NCI-H1092 treated with DMSO at 0.1 percent for 48 hours (cell line): Measurements from ENCODE around the gene ZNF362.

Source experiments
- DNase-seq: peaks from one replicate; lab custom pipeline; 2025; lab: John Stamatoyannopoulos, UW

Gene ZNF362

GRCh38 chr1:33268927-33269610, 12.8 kb downstream of the ZNF362 start:
- no peak for DNase-seq

DNA sequence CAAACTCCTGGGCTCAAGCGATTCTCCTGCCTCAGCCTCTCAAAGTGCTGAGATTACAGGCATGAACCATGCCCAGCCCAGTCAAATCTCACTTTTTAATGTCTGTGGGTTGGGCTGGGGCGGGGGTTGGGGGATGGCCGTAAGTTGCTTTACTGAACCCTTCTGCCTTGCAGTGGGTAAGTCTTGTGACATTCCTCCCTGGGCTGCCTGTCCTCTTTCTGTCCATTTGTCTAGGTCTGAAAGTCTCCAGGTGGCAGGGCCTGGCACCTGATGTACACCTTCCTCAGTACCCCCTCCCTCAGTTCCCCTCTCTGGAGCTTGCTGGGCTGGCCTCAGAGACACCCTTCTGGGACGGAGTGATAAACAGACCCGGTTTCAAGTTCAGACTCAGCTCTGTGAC, 13.3 kb downstream of the ZNF362 start:
- no peak for DNase-seq

- no peak for DNase-seq
These were observed 14.1 kb downstream of the ZNF362 start for GRCh38 chr1:33270379-33270778.

GRCh38 chr1:33270808-33271465, 14.6 kb downstream of the ZNF362 start:
- DNase-seq = no peak

DNA sequence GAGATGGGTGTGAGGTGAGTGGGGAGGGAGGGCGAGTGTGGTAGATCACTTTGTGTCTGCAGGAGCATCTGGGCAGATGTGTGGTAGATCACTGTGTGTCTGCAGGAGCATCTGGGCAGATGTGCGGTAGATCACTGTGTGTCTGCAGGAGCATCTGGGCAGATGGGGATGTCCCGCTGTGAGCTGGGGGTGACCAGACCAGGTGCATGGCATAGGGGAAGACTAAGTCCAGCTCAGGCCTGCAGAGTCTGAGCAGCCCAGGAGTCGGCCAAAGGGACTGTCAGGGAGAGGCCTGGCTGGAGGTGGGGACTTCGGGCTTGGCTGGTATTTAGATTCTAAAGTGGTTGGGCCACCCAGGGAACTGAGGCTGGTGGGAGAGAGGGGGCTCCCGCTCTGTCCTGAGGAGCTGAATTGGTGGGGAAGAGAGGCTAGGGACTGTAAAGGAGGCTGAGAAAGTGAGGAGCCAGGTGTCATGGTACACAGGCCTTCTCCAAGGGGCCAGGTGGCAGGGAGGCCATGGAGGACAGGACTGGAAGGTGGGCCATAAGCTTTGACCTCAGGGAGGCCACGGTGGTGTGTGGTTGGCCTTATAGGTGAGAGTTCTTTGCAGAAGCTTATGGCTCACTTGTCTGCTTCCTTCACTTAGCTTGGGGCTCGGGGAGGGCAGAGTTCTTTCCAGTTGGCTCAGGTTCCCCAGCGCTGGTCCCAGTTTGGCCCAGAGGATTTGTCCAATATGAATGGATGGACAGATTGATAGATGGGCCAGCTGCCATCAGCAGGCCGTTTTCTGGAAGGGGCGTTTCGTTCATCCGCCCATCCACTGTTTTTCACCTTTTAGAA, 15.6 kb downstream of the ZNF362 start:
- no peak for DNase-seq

GRCh38 chr1:33272509-33272908, 16.2 kb downstream of the ZNF362 start:
- DNase-seq = no peak

- no peak for DNase-seq
These were observed 16.6 kb downstream of the ZNF362 start for GRCh38 chr1:33272930-33273329.

- DNase-seq = no peak
These were observed 17.1 kb downstream of the ZNF362 start for GRCh38 chr1:33273406-33273805.

GRCh38 chr1:33273961-33274371, 17.7 kb downstream of the ZNF362 start:
- DNase-seq = no peak

DNA sequence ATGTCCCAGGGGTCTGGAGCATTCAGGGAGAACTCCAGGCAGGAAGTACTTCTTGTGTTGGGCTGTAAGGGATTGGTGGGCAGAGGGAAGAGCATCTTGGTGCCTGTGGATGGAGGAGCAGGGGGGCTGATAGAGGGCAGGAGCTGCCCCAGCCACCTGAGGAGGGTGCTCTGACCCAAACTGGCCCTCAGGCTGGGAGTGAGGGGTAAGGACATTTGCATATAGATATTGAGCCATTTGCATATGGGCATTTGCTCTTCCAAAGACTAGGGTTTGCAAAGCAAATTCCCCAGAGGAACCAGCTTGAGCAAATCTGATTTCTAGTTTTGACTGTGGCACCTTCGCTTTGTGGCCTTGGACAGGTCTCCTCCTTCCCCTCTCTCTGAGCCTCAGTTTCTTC, 18.2 kb downstream of the ZNF362 start:
- no peak for DNase-seq

DNA sequence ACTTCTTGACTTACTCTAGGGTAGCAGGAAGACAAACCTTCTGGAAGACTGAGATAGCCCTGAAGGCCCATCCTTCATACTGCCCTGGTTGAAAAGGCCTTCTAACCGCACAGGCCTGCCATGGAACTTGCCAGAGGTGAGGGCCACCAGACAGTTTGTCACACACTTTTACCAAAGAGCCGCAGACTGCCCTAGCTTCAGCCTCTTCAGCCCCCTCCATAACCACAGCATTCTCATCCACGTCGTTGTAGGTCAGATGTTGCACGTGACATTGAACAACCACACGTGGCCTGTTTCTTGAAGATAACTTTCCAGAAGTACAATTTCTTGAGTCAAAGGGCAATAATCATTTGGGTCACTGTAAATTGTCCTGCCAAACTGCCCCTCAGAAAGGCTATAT, 18.9 kb downstream of the ZNF362 start:
- no peak for DNase-seq

DNA sequence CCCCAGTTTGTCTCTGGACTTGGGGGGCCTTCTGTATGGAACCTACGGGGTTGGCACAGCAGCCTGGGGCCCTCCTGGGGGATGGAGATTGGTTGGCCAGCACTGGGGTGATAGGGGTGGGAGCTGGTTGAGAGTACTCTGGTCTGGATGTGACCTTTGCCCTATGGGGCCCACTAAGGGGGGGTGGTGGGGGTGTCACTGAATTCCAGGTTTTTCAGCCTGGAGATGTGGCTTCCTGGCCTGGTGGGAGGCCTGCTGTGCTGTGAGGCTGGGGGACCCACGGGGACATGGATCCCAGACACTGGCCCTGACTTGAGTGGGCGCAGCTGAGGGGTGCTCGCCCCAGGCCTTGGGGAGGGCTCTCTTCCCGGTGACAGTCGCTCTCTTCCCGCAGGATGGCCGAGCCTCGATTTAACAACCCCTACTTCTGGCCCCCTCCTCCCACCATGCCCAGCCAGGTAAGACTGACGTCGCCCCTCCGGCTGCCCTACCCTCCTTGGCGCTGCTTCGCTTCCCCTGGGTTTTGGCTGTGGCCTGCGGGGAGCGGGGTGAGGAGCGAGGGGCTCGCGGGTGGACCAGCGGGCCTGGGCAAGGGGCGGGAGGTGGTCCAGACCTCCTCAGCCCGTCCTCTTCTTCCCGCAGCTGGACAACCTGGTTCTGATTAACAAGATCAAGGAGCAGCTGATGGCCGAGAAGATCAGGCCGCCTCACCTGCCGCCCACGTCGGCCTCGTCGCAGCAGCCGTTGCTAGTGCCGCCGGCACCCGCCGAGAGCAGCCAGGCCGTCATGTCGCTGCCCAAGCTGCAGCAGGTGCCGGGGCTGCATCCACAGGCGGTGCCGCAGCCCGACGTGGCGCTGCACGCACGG, 19.6 kb downstream of the ZNF362 start:
- no peak for DNase-seq

GRCh38 chr1:33276573-33277298, 20.4 kb downstream of the ZNF362 start:
- no peak for DNase-seq

DNA sequence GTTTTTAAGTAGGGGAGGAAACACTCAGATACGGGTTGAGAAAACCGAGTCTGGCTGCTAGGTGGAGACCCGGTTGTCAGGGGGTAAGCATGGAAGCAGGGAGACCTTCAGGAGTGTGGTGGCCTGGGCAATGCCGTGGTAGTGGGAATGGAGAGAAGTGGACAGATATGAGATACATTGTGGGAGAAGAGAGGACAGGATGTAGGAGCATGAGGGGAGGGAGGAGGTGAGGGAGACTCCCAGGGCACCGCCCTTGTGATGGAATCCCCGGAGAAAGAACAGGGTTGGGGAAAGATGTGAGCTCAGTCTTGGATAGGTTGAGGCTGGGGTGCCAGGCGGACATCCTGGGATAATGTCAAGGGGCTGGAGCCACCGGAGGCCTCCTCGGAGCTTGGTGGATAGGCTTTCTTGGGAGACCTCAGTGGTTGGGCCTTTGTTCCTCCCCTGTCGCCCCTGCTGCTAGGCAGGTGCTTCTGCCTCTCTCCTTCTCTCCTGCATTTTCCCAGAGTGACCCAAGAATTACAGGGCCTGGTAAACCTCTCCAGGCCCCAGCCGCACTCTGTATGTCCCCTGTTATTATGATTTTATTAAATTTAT, 21.3 kb downstream of the ZNF362 start:
- no peak for DNase-seq

- no peak for DNase-seq
These were observed 23.9 kb downstream of the ZNF362 start for GRCh38 chr1:33280091-33280661.

DNA sequence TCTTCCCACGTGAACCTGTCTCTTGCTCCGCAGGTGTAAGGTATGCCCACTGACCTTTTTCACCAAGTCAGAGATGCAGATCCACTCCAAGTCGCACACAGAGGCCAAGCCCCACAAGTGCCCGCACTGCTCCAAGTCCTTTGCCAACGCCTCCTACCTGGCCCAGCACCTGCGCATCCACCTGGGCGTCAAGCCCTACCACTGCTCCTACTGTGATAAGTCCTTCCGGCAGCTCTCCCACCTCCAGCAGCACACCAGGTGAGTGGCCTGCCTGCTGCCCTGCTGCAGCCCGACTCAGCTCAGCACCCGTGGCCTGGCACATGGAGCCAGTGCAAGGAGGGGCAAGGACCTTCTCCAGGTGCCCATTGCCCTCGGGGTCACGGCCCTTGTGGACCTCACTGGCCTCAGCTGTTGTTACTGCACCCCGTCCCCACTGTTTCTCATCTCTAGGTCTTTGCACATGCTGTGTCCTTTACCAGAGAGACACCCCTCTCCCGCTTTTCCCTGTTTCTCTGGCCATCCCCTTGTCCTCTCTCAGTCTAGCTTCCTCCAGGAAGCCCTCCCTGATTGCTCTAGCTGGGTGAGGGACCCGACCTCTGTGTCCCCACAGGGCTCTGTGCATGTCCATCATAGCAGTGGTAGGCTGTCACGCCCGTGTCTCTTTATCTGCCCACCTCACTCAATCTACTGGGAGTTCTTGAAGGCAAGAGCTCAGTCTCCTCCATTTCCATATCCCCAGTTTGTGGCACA, 25.4 kb downstream of the ZNF362 start:
- DNase-seq = no peak

GRCh38 chr1:33282791-33283190, 26.5 kb downstream of the ZNF362 start:
- DNase-seq = no peak

DNA sequence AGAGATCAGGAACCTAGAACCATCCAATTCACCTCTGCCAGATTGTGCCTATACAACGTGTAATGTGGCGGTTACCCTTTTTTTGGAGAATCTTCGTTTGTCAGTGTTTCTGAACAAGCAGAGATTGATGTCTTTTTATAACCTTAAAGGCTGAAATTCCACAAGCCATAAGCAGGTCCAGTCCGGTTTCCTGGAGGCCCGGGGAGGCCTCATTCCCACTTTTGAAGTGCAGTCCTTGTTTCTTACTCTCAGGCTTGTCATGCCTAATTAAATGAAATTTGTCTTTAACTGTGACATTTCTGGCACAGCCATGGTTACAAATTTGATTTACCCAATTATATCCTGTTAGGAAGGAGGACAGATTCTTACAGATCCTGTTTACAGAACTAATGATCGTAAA, 27.8 kb downstream of the ZNF362 start:
- no peak for DNase-seq

- DNase-seq = no peak
These were observed 30.3 kb downstream of the ZNF362 start for GRCh38 chr1:33286451-33287185.
